SH-SY5Y (cell line): ENCODE data around the gene DMAC2L.
A peak's percentile ranks its signal among the peaks of the same experiment; 100 is the strongest.

Source experiments
- GATA2 ChIP-seq: IDR thresholded peaks from 2 replicates; pipeline ENCODE4 v1.6.1; 2011; ENCODE audit warnings: mild to moderate bottlenecking, low read depth, low read length
- GATA3 ChIP-seq: IDR thresholded peaks from 2 replicates; pipeline ENCODE4 v1.6.1; 2011; ENCODE audit warnings: low read depth, mild to moderate bottlenecking, low read length, moderate library complexity

- TF ChIP-seq GATA3 (no peak), GATA2 (peak; percentile 75)
Observed at GRCh38 chr14:50342221-50343078, 30.3 kb downstream of the DMAC2L start.
